Endodermal cell (in vitro differentiated cells): ENCODE measurements around the gene IFTAP. TPM values are rescaled to one million over a fixed set of nuclear protein-coding genes. Genes with fewer than 3 reads are reported as not detected.

Source experiments
- DNase-seq: peaks from one replicate; pipeline ENCODE4 v3.0.0-alpha.2; 2017
- H3K27ac ChIP-seq: 2 replicates; pipeline ENCODE4 v1.5.1; 2013; ENCODE audit warnings: mild to moderate bottlenecking, low read depth, low read length, moderate library complexity
- H3K27me3 ChIP-seq: 2 replicates; pipeline ENCODE4 v1.6.1; 2013; ENCODE audit warnings: mild to moderate bottlenecking, low read length, moderate library complexity; ENCODE audit not compliant: insufficient read depth, control insufficient read depth, poor library complexity, severe bottlenecking
- H3K36me3 ChIP-seq: 2 replicates; pipeline ENCODE4 v1.7.0; 2013; ENCODE audit warnings: mild to moderate bottlenecking, low read length, moderate library complexity; ENCODE audit not compliant: control insufficient read depth, insufficient read depth
- H3K4me1 ChIP-seq: one replicate; pipeline ENCODE4 v1.7.0; 2013; ENCODE audit warnings: low read length; ENCODE audit not compliant: control insufficient read depth, insufficient read depth
- H3K4me3 ChIP-seq: 2 replicates; pipeline ENCODE4 v1.5.1; 2013; ENCODE audit warnings: mild to moderate bottlenecking, low read length, moderate library complexity
- H3K9ac ChIP-seq: 2 replicates; pipeline ENCODE4 v1.6.1; 2013; ENCODE audit warnings: mild to moderate bottlenecking, low read length, moderate library complexity; ENCODE audit not compliant: poor library complexity, severe bottlenecking; ENCODE audit errors: extremely low read depth
- H3K9me3 ChIP-seq: 2 replicates; pipeline ENCODE4 v1.6.1; 2013; ENCODE audit warnings: mild to moderate bottlenecking, low read length, moderate library complexity; ENCODE audit not compliant: control insufficient read depth
- H3K27ac Mint-ChIP-seq: 2 replicates; pipeline ENCODE4 v1.8.0; 2020; ENCODE audit warnings: mixed read lengths
- H3K27me3 Mint-ChIP-seq: 2 replicates; pipeline ENCODE4 v1.8.0; 2021; ENCODE audit warnings: mild to moderate bottlenecking, mixed read lengths; ENCODE audit not compliant: insufficient read depth
- H3K36me3 Mint-ChIP-seq: 2 replicates; pipeline ENCODE4 v1.8.0; 2020; ENCODE audit warnings: low read depth, mixed read lengths
- H3K4me1 Mint-ChIP-seq: 2 replicates; pipeline ENCODE4 v1.8.0; 2020; ENCODE audit warnings: mixed read lengths
- H3K4me3 Mint-ChIP-seq: 2 replicates; pipeline ENCODE4 v1.8.0; 2020; ENCODE audit warnings: mild to moderate bottlenecking, moderate library complexity, mixed read lengths
- H3K9me3 Mint-ChIP-seq: 2 replicates; pipeline ENCODE4 v1.8.0; 2020; ENCODE audit warnings: mild to moderate bottlenecking, mixed read lengths
- WGBS, 2 experiments: methylation state at CpG; one replicate each; pipeline versions ENCODE4 v1.1.5 to v1.1.7; 2013; ENCODE audit warnings: missing lambda C conversion rate in 2 of 2, mixed read lengths in 1 of 2; ENCODE audit not compliant: insufficient coverage in 1 of 2, insufficient read length in 1 of 2; 5-methylcytosine and 5-hydroxymethylcytosine counted together
- total RNA-seq, 2 donors: library from RNA; stranded (reverse); fragmentation: NEBNext Ultra II Directional in 1 of 2; extraction: Animal tissue kit (Norgen Biotek cat#: 25700) in 1 of 2; gene quantifications; 2 replicates in 1 of 2; 3 replicates in 1 of 2; pipeline ENCODE4 v1.2.1, GENCODE V29; 2021
- TF ChIP-seq, protein P1 (sequence below): fragments of 200-600 bp; sonication (generic); conservative IDR thresholded peaks from 2 replicates; pipeline ENCODE4 v1.5.0; 2021; ENCODE audit warnings: antibody characterized with exemption, mild to moderate bottlenecking

IFTAP gene
- total RNA-seq, 2 donors from 2014 or later = 23.9 to 38.6 TPM

DNA sequence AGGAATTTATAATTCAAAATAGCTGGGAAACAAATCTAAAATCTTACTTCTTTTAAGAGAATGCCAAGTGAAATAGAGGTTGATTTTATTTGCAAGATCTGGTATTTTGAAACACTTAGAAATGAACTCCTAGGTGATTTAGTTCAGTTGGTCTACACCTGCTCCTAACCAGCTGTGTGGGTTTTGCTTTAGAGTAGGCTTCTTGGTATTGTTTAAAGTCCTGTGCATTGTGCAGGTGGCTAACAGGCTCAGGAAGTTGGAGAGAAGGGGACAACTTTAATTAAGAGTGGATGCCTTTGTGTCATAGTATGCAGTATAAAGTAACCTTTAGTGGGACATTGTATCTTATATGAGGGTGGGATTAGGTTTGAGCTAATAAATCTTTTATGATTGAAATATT is 7.8 kb downstream of the IFTAP start:
- H3K36me3 Mint-ChIP-seq = no peaks in the 10 kb centered on the region
- H3K27ac Mint-ChIP-seq = no peak overlapping the region
- no peak overlapping the region for H3K4me3 Mint-ChIP-seq
- H3K4me1 Mint-ChIP-seq = peaks cover 4% of the 10 kb centered on the region
- H3K9me3 Mint-ChIP-seq = no peaks in the 10 kb centered on the region
- DNase-seq = no peak
- no peak overlapping the region for H3K27ac ChIP-seq
- no peaks in the 10 kb centered on the region for H3K36me3 ChIP-seq
- H3K4me1 ChIP-seq = no peaks in the 10 kb centered on the region
- H3K27me3 Mint-ChIP-seq = no peaks in the 10 kb centered on the region
- TF ChIP-seq, protein P1, sequence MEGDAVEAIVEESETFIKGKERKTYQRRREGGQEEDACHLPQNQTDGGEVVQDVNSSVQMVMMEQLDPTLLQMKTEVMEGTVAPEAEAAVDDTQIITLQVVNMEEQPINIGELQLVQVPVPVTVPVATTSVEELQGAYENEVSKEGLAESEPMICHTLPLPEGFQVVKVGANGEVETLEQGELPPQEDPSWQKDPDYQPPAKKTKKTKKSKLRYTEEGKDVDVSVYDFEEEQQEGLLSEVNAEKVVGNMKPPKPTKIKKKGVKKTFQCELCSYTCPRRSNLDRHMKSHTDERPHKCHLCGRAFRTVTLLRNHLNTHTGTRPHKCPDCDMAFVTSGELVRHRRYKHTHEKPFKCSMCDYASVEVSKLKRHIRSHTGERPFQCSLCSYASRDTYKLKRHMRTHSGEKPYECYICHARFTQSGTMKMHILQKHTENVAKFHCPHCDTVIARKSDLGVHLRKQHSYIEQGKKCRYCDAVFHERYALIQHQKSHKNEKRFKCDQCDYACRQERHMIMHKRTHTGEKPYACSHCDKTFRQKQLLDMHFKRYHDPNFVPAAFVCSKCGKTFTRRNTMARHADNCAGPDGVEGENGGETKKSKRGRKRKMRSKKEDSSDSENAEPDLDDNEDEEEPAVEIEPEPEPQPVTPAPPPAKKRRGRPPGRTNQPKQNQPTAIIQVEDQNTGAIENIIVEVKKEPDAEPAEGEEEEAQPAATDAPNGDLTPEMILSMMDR = no peak
- no peak overlapping the region for H3K4me3 ChIP-seq
- no peaks in the 10 kb centered on the region for H3K27me3 ChIP-seq
- no peak overlapping the region for H3K9ac ChIP-seq
- no peaks in the 10 kb centered on the region for H3K9me3 ChIP-seq

DNA sequence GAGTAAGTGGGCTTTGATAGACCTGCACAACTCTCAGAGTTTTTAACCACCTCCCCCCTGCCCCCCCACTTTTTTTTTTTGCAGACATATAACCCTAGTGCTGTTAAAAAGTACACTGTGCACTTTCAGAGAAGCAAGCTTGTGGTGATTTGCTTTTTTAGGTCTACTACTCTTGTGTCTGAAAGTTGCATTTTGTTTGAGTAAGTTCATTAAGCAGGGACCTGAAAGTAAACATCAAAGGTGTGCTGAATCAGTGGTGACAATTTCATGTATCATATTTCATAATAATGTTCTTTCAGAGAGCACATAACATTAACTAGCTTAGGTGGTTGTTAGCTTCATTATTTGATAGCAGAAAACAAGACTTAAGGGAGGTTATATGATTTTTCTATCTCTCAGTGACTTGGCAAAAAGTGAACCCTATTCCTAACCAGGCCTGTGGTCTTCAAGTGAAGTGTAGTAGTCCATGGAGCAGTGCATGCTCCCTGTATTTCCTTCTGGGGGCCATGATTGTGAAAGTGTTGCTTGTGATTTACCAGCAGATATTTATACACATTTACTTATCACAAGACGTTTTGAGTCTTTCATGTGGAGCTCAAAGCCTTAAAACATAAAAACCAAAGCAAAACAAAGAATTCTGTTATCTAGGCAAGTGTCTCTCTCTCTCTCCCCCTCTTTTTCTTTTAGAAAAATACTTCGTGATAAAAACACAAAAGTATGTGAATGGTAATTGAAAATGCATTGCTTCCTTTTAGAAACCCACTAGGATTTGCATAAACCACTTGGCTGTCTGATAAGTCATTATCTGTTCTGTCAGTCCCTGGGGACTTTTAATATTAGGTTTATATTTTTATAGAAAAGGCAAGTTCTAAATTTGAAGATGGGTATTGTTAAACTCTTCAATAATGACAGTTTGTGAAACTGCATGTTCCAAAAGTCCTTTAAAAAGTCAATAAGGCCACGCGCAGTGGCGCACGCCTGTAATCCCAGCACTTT is 11.2 kb downstream of the IFTAP start:
- TF ChIP-seq, protein P1 = no peak
- Histone ChIP-seq H3K9me3 (no peaks in the 10 kb centered on the region), H3K4me1 (peaks cover 3% of the 10 kb centered on the region), H3K27me3 (no peaks in the 10 kb centered on the region), H3K27ac (no peak overlapping the region), H3K36me3 (no peaks in the 10 kb centered on the region), H3K9ac (no peak overlapping the region), H3K4me3 (no peak overlapping the region)
- no peaks in the 10 kb centered on the region for H3K27me3 Mint-ChIP-seq
- no peak for DNase-seq
- H3K4me1 Mint-ChIP-seq = peaks cover 4% of the 10 kb centered on the region
- H3K36me3 Mint-ChIP-seq = no peaks in the 10 kb centered on the region
- H3K9me3 Mint-ChIP-seq = no peaks in the 10 kb centered on the region
- WGBS, 2 experiments = 89 to 100% methylated on average over 4 to 6 of the region's 6 CpGs
- H3K4me3 Mint-ChIP-seq = no peak overlapping the region
- no peak overlapping the region for H3K27ac Mint-ChIP-seq

DNA sequence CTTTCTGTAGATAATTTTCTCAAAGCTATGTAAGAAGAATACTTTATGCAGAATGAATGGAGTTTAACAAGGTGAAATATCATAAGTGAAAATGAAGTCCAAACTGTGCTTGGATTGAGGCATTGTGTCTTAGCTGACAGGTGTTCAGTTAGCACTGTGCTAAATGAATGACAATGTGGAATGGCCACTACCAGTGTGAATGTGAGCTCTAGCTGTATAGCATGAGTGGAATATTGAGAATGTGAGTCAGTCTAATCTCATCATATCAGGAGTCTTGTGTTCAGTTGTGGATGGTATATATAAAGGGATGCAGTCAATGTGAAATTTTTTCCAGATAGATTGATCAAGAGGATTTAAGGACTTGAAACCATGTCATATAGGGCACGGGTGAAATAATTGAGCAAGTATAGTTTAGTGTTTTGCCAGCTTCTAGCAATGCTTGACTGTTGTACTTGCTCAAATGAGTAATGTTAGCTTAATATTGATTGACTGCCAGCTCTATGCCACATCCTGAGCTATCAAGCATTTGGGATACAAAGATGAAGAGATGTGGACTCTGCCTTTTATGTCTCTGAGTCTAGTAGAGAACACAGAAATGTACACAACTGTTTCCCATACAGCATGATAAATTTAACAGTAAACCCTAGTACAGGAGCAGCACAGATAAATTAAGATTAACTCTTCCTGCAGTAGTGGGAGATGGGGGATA is 14.3 kb downstream of the IFTAP start:
- Mint-ChIP-seq H3K36me3 (peaks cover 3% of the 10 kb centered on the region), H3K4me3 (no peak overlapping the region), H3K27me3 (no peaks in the 10 kb centered on the region), H3K9me3 (peaks cover 1% of the 10 kb centered on the region), H3K4me1 (peaks cover 4% of the 10 kb centered on the region), H3K27ac (no peak overlapping the region)
- H3K4me3 ChIP-seq = no peak overlapping the region
- TF ChIP-seq, protein P1 = no peak
- peaks cover 3% of the 10 kb centered on the region for H3K4me1 ChIP-seq
- H3K9me3 ChIP-seq = no peaks in the 10 kb centered on the region
- H3K9ac ChIP-seq = no peak overlapping the region
- H3K27me3 ChIP-seq = no peaks in the 10 kb centered on the region
- no peak overlapping the region for H3K27ac ChIP-seq
- WGBS, 2 experiments = 92 to 100% methylated on average over 1 of the region's 1 CpG
- no peak for DNase-seq
- H3K36me3 ChIP-seq = no peaks in the 10 kb centered on the region
